WERI-Rb-1 (cell line): ENCODE measurements around the gene AJM1.
"Not testable (repeated sequence)": the region's sequence is repeated elsewhere in the genome, so short reads cannot be mapped to it uniquely, and the experiment has no call there.

Experiments used
- DNase-seq: peaks from one replicate; pipeline ENCODE4 v3.0.0-alpha.2; 2020
- H3K27ac ChIP-seq: fragments of 250-450 bp; sonication (Bioruptor Pico); 2 replicates; pipeline ENCODE4 v1.5.1; 2020; ENCODE audit warnings: mild to moderate bottlenecking, moderate library complexity
- H3K27me3 ChIP-seq: fragments of 250-450 bp; sonication (Bioruptor Pico); 2 replicates; pipeline ENCODE4 v1.5.1; 2021; ENCODE audit warnings: mild to moderate bottlenecking, low read depth, moderate library complexity; ENCODE audit not compliant: insufficient read depth, severe bottlenecking
- H3K36me3 ChIP-seq: fragments of 250-450 bp; sonication (Bioruptor Pico); 2 replicates; pipeline ENCODE4 v1.5.1; 2020; ENCODE audit warnings: mild to moderate bottlenecking, moderate library complexity
- H3K4me3 ChIP-seq: 2 replicates; pipeline ENCODE4 v1.5.1; 2011; ENCODE audit warnings: low read depth, mild to moderate bottlenecking, control low read depth, low read length
- H3K9me3 ChIP-seq: fragments of 250-450 bp; sonication (Bioruptor Pico); 2 replicates; pipeline ENCODE4 v1.5.1; 2021; ENCODE audit warnings: mild to moderate bottlenecking, moderate library complexity; ENCODE audit not compliant: severe bottlenecking
- CTCF ChIP-seq: IDR thresholded peaks from 2 replicates; pipeline ENCODE4 v1.5.1; 2011; ENCODE audit warnings: low read depth, mild to moderate bottlenecking, control low read depth, inconsistent platforms, low read length

The AJM1 gene

DNA sequence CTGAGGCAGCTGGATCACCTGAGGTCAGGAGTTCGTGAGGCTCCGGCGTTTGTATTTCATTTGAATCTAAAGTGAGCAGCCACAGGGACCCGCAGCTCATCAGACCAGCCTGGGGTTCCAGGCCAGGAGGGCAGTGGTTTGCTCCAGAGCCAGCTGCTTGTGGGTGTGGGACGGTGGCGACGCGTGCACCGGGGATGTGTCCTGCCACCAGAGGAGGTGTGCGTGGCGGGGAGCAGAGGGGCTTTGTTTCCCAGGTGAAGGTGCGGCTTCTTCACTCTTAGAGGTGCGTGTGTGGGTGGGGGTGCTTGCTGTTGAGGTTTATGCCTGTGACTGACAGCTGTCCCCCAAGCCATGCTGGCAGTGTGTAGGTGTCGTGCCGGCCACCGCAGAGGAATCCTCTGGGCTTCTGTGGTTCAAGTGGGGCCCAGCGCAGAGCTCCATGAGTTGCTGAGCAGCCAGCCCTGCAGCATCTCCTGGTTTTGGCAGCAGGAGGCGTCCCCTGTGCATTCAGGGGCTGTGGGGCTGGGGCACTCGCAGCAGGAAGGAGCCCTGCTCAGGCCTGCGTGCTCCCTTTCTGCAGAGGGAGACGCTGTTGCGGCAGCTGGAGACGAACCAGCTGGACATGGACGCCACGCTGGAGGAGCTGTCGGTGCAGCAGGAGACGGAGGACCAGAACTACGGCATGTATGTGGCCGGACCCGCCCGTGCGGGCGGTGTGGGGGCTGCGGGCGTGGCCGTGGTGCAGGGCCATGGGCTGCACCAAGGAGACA lies 6.9 kb upstream of the AJM1 start:
- Histone ChIP-seq H3K36me3 (peaks cover 67% of the 10 kb centered on the region), H3K27ac (no peak overlapping the region), H3K9me3 (no peaks in the 10 kb centered on the region), H3K4me3 (no peak overlapping the region), H3K27me3 (no peaks in the 10 kb centered on the region)
- no peak for TF ChIP-seq CTCF
- no peak for DNase-seq

GRCh38 chr9:136835932-136836904 lies 6.1 kb upstream of the AJM1 start:
- Histone ChIP-seq H3K27me3 (no peaks in the 10 kb centered on the region), H3K9me3 (no peaks in the 10 kb centered on the region), H3K27ac (no peak overlapping the region), H3K36me3 (peaks cover 60% of the 10 kb centered on the region), H3K4me3 (no peak overlapping the region)
- TF ChIP-seq CTCF = no peak
- no peak for DNase-seq

DNA sequence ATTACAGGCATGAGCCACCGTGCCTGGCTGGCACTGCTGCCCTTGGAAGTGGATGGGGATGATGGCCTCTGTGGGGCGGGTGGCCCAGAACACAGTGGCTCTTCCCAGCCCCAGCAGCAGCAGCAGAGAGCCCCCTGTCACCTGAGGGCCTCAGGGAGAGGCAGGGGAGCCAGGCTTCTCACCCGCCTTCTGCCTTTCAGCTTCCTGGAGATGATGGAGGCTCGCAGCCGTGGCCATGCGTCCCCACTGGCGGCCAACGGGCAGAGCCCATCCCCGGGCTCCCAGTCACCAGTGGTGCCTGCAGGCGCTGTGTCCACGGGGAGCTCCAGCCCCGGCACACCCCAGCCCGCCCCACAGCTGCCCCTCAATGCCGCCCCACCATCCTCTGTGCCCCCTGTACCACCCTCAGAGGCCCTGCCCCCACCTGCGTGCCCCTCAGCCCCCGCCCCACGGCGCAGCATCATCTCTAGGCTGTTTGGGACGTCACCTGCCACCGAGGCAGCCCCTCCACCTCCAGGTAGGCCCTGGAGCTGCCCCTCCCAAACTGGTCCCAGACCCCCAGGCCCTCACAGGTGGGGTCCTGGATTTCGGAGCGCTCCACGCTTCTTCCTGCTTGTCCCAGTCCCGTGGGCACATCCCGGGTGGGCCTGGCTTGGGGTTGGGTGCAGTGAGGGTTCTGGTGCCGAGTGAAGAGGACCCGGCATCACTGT lies 5.0 kb upstream of the AJM1 start:
- Histone ChIP-seq H3K27ac (no peak overlapping the region), H3K36me3 (peaks cover 49% of the 10 kb centered on the region), H3K4me3 (no peak overlapping the region), H3K9me3 (no peaks in the 10 kb centered on the region), H3K27me3 (no peaks in the 10 kb centered on the region)
- TF ChIP-seq CTCF = no peak
- no peak for DNase-seq

DNA sequence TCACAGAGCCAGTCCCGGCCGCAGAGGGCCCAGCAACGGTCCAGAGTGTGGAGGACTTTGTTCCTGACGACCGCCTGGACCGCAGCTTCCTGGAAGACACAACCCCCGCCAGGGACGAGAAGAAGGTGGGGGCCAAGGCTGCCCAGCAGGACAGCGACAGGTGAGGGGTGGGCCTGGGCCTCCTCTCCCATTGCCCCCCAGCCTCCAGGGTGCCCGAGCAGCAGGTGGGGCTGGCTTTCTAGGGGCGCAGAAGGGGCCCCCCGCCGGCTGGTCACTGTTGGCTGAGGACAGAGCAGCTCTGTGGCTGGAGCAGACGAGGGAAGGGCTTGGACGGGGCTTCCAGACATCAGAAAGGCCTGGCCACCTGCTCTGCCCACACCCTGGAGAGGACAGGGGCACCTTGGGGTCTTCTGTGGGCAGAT lies 4.4 kb upstream of the AJM1 start:
- H3K27ac ChIP-seq, DNase-seq, H3K27me3 ChIP-seq, H3K4me3 ChIP-seq, H3K9me3 ChIP-seq: not testable (repeated sequence)
- peaks cover 45% of the 10 kb centered on the region for H3K36me3 ChIP-seq

GRCh38 chr9:136838314-136839228 lies 3.7 kb upstream of the AJM1 start:
- no peak for TF ChIP-seq CTCF
- Histone ChIP-seq H3K36me3 (peaks cover 44% of the 10 kb centered on the region), H3K27ac (no peak overlapping the region; the same call in 1 of the 2 replicates), H3K27me3 (no peaks in the 10 kb centered on the region), H3K4me3 (no peak overlapping the region), H3K9me3 (no peaks in the 10 kb centered on the region)
- DNase-seq = no peak
